Activated CD4-positive, alpha-beta T cell treated with anti-CD3 and anti-CD28 coated beads, Interleukin-2, amount 50 U/mL, for 48 hours (primary cell): ENCODE results near the gene HIGD1A.
A peak's percentile ranks its signal among the peaks of the same experiment; 100 is the strongest.

Experiments
- DNase-seq, 2 experiments: peaks; one replicate each; pipeline ENCODE4 v3.0.0-alpha.2; 2020

The HIGD1A gene

GRCh38 chr3:42796332-42796885 is 7.9 kb downstream of the HIGD1A start:
- DNase-seq, result no peak

GRCh38 chr3:42795621-42796181 is 8.6 kb downstream of the HIGD1A start:
- DNase-seq, result no peak

- DNase-seq, result no peak
Measured at GRCh38 chr3:42790714-42791229, 13.5 kb downstream of the HIGD1A start.

GRCh38 chr3:42786631-42787030 is 17.7 kb downstream of the HIGD1A start:
- no peak for DNase-seq

GRCh38 chr3:42786212-42786611 is 18.1 kb downstream of the HIGD1A start:
- no peak for DNase-seq

GRCh38 chr3:42780892-42781700 is 23.2 kb downstream of the HIGD1A start:
- DNase-seq, result no peak

GRCh38 chr3:42780398-42780797 is 23.9 kb downstream of the HIGD1A start:
- DNase-seq, result no peak

DNA sequence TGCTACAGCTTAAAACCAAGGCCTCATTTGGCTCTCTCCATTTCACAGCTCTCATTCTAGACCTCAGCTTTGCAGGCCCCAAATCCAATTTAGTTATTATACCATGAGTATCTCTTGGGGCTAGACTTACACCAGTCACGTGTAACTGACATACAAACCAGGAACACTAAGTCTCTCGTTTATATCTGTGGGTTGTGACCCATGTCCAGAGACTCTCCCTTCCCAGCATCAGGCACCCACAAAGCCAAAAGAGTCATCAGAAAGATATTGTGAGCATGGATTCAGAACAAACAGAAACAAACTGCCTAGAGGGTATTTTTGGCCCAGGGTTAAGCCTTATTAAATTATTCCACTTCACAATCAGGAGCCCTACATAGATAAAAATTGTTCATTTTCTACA is 25.6 kb downstream of the HIGD1A start:
- DNase-seq, result no peak

DNA sequence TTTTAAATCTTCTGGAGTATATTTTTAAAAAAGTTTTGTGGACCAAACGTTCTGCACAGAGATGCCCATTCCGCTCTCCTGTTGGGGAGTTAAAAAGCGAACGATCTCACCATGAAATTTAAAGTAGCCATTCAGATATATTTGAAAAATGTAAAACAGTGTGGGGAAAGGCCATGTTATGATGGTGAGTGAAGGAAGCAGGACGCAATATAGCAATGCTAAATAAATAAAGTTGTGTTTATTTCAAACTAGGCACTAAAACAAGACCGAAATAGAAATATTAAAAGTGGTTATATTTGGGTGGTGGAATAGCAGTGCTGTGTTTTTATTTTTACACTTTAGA is 30.9 kb downstream of the HIGD1A start:
- no peak for DNase-seq

DNA sequence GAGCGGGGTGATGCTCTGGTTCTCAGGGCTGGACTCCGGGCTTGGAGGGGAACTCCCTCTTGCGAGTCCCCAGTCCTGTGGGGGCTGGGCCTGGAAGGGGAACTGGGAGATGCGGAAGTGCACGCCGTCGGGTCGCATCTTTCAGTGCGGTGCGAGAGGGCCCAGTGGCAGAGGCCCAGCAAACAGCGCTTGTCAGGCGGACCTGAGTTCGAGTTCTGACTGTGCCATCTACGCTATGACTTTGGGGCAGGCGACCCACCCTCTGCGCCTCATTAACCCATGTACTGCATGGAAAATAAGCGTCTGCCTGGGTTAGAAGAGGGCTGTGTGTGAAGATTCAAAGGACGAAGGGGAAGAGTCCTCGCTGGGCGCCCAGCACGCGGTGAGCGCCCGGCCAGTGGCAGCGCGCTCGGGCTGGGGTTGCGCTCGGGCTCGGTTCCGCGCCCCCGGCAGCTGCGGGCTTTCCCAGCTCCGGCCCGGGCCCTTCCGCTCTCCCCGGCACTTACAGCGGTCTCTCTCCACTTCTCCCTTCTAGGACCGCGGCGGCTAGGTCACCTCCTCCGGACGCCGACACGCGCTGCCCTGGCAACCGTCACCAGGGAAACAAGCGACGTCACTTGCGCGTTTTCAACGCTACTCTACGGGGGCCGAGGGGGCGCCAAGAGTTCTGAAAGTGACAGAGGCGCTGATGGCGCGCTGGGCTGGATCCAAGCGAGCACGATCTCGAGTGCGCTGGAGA is 31.5 kb downstream of the HIGD1A start, which contains the start of gene CCDC13:
Gene CCDC13 (minus strand): TSS at position 584 of the 739 bp plus-strand sequence. CDS start 14,908 bp downstream, outside the sequence.
- DNase-seq, result peak; percentile 93 to 94

DNA sequence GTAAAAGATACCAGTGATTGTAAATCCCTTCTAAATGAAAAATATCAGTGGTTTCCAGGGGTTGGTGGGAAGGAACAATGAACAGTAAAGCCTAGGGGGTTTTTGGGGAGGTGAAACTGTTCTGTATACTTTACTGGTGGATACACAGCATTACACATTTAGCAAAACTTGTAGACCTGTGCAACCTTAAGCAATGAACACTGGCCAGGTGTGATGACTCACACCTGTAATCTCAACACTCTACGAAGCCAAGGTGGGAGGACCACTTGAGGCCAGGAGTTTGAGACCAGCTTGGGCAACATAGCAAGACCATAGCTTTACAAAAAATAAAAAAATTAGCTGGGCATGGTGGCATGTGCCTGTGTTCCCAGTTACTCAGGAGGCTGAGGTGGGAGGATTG is 33.0 kb downstream of the HIGD1A start:
- no peak for DNase-seq

GRCh38 chr3:42769477-42770131 is 34.7 kb downstream of the HIGD1A start:
- no peak for DNase-seq

- DNase-seq, result no peak
Measured at GRCh38 chr3:42764561-42765295, 39.6 kb downstream of the HIGD1A start.

- no peak for DNase-seq
Measured at GRCh38 chr3:42764115-42764514, 40.2 kb downstream of the HIGD1A start.

GRCh38 chr3:42763021-42763420 is 41.3 kb downstream of the HIGD1A start:
- DNase-seq, result no peak

- DNase-seq, result no peak
Measured at GRCh38 chr3:42762046-42762724, 42.1 kb downstream of the HIGD1A start.

- DNase-seq, result no peak
Measured at GRCh38 chr3:42758126-42758525, 46.2 kb downstream of the HIGD1A start.

GRCh38 chr3:42756681-42757213 is 47.5 kb downstream of the HIGD1A start:
- DNase-seq, result no peak

DNA sequence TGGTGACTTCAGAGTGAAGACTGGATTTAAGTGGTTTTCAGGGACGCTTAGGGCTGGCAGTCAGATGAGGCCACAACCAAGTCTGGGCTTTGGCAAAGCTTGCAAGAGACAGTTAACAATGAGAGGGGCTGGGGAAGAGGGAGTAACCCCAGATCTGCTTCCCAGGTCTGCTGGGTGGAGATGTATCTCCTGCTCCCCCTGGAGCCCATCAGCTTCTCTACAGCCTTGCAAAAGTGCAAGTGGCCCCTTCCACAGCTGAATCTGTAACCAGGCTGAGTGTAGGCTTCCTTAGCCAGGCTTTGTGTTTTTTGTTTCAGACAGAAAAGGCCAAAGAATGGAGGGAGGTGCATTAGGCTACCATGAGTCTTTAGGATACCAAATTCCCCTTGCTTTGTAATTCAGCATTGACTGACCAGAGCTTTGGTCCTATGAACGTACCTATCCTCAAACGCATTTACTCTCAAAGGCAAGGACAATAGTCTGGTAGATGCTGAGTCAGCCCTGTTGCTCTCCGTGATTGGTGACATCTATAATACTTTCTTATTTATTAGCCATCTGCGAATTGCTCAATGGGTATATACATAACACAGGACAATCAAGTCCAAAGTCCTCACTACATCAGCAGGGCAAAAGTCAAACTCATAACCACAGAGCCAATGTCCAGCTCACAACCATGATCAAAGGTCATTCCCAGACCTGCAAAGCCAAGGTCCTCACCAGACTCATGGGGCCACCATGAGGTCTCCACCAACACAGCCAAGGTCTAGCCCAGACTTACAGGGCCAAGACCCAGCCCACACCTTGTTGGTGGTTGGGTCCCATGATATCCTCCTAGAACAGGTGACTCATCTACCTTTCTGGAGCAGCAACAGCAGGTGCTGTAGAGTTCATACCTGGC is 48.4 kb downstream of the HIGD1A start:
- DNase-seq, result peak in 1 of 2 experiments; percentile 14

GRCh38 chr3:42753757-42754156 is 50.5 kb downstream of the HIGD1A start:
- DNase-seq, result no peak
